Stimulated activated CD4-positive, alpha-beta T cell treated with anti-CD3 and anti-CD28 coated beads, Interleukin-4, amount 100 ng/mL, for 4 hours (primary cell): ENCODE measurements around the gene CHMP6.
A peak's percentile ranks its signal among the peaks of the same experiment; 100 is the strongest.

ENCODE experiments used
- DNase-seq, 2 experiments: peaks; one replicate each; pipeline ENCODE4 v3.0.0-alpha.2; 2020

CHMP6 gene

DNA sequence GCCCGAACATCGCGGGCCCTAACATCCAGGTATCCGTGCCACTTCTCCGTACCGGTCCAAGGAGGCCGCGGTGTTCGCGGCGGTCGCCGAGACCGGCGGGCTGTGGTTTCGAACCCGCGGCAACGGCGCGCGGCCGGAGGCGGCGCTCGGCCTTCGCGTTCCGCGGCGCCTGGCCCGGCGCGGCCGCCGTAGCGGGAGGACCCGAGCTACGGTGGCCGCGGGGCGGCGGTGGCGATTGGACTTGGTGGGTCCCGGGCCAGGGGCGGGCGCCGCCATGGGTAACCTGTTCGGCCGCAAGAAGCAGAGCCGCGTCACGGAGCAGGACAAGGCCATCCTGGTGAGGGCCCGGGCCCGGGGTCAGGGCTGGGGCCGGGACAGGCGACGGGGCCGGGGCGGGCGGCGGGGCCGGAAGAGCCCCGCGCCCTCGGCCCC, at the start of gene CHMP6:
Gene CHMP6, plus strand, starts transcription at position 197 of the 432 bp plus-strand sequence. Its CDS starts 78 bp downstream, at position 275.
- DNase-seq, result peak; percentile 57 to 76

DNA sequence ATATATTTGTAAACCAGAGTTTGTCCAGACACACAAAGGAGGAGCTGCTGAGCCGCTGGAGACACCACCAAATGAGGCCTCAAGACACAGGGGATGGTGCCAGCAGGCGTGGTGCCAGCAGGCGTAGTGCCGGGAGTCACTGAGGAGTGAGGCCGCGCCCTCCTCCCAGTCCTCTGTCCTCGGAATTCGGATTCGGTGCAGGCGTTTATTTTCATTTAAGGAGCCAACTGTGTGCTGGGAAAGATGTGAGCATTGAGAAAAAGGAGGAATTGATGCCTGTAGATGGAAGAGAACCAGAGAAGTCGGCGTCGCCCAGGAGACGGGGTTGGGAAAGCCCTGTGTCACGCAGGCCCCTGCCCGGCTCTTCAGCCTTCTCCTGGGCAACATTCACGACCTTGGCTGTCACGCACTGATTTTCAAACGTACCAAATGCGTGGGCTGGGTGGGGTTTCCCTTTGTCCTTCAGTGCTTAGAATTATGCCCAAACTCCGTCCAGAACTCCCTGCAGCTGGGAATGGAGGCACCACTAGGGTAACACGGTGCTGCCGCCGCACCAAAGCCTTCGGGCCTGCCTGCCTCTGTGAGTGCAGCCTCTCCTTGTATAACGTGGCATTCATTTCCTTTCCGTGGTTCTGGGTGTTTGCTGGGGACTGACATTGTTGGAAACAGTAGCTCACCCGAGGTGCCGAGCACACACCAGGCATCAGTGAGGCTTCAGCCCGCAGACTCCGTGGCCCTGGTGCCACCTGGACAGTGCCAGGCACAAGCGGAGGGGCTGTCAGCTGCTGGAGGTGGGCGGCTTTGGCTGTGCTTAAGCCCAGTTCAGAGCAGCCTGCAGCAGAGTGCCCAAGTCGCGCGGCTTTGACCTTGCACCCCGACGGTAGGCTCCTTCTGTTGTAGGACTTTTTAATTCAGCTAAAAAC, 49.0 kb upstream of the CHMP6 start:
- DNase-seq, result no peak

DNA sequence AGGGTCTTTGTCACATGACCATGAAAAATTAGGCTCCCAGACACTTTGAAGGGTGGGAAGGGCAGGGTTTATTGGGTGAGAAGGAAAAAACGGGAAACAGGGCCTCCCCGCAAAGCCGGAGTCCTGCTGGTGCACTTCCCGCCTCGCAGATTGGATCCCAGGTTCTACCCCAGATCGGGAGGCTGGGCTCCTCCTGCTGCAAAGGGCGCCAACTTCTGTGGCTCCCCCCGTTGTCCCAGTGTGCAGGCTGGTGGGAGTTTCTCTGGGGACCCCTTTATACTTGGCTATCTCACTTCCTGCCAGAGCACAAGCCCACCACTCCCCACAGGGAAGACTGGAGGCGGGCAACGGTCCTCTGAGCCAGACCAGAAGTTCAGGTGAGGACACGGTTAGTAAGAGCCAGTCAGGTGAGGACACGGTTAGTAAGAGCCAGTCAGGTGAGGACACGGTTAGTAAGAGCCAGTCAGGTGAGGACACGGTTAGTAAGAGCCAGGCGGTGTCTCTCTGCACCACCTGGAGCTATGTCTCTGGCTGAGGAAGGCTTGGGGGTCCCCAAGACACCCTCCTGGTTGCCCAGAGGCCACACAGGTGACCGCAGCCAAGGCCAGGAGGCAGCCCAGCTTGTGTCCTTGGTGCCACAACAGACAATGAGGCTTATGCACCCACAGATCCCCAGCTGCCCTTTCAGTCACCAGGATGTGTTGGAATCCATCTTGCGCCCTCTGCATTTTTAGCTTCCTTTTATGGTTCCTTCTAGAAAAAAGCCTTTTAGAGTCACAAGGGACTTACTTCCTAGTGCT, 48.1 kb upstream of the CHMP6 start:
- DNase-seq, result no peak

DNA sequence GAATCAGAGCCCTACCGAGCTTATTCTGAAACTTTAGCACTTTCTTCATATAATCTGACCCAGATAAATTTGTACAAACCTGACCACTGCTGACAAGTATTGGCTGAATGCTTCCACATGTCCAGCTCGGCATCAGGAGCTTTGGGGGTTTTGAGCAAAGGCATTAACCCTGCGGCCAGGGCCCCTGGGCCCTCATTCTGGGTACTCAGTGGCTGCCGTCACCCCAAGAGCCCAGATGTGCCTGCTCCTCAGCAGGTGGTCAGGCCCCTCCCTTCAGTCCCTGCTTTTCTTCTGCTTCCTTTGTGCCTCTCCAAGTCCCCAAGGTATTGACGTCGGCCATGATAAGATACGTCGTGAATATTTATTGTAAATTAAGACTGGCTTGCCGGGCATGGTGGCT, 47.3 kb upstream of the CHMP6 start:
- DNase-seq, result no peak

- DNase-seq, result no peak
Measured at GRCh38 chr17:80945736-80946135, 45.9 kb upstream of the CHMP6 start.

- DNase-seq, result no peak
Measured at GRCh38 chr17:80946449-80946848, 45.2 kb upstream of the CHMP6 start.

- no peak for DNase-seq
Measured at GRCh38 chr17:80947200-80947940, 44.3 kb upstream of the CHMP6 start.

DNA sequence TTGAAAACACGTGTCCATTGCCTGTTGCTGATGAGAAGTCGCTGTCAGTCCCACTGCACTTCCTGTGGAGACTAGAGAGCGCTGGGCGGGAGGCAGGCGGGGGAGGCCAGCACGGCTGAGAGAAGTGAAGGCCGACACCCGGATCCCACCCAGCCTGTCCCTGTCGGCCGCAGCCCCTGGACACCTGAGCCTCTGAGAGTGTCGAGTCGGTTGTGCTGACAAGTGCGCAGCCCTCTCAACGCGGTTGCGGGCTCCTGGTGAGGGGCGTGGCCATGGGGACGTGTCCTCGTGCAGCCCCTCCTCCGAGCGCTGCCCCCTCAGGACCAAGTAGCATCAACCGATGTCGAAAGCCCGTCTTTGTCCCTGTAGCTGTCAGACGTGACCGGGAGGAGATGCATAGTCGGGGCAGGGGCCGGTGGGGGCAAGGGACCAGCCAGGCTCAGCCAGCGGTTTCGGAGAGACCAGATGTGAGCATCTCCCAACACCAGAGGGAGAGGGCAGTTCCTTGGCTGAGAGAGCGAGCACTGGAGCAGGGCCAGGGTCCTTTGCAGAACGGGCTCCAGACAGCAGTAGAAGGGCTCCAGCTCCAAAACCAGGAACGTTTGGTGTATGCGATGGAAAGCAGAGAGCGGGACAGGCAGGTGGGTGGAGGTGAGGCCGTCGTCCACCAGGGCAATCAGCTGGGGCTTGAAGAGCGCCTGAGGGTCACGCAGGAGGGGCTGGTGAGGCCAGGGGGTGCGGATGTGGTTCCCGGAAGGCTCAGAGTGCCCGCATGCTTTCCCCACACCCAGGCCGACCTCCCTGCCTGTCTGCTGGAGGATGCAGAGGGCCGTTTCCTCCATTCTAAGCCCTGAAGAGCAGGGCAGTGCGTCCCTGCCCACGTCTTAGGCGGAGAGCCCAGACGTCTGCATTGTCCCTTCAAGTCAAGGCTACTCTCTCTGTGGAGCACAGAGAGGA, 43.3 kb upstream of the CHMP6 start:
- no peak for DNase-seq

- no peak for DNase-seq
Measured at GRCh38 chr17:80948976-80949450, 42.6 kb upstream of the CHMP6 start.

- DNase-seq, result no peak
Measured at GRCh38 chr17:80949451-80950421, 41.9 kb upstream of the CHMP6 start.

DNA sequence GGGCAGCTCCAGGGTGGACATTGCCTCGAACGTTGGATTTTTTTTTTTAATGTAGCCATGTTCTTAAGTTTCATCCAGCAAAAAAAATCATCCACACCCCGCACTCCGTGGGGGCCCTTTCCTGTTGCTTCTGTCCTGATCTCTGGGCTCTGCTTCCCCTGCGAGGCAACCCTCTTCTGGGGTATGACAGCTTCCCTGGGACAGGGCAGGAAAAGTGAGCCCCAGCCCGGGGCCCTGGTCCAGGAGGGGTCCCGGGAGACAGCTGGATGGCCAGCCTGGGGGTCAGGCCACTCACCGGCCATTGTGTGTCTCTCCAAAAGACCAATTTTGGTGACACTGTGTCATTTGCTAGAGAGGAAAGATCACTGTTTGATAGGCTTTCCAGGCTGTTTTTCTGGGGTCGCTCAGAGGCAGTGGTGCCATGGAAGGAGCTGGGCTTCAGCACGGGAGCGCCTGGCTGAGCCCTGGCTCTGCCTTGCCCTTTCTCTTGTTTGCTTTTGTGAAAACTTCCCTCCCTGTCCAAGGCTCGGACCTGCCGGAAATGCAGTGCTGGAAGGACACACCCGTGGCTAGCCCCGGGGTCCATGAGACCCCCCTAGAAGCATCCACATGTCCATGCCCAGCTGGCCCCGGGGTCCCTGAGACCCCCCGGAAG, 41.0 kb upstream of the CHMP6 start:
- no peak for DNase-seq

GRCh38 chr17:80951121-80952090, 40.2 kb upstream of the CHMP6 start:
- DNase-seq, result no peak

GRCh38 chr17:80952291-80952690, 39.4 kb upstream of the CHMP6 start:
- no peak for DNase-seq

DNA sequence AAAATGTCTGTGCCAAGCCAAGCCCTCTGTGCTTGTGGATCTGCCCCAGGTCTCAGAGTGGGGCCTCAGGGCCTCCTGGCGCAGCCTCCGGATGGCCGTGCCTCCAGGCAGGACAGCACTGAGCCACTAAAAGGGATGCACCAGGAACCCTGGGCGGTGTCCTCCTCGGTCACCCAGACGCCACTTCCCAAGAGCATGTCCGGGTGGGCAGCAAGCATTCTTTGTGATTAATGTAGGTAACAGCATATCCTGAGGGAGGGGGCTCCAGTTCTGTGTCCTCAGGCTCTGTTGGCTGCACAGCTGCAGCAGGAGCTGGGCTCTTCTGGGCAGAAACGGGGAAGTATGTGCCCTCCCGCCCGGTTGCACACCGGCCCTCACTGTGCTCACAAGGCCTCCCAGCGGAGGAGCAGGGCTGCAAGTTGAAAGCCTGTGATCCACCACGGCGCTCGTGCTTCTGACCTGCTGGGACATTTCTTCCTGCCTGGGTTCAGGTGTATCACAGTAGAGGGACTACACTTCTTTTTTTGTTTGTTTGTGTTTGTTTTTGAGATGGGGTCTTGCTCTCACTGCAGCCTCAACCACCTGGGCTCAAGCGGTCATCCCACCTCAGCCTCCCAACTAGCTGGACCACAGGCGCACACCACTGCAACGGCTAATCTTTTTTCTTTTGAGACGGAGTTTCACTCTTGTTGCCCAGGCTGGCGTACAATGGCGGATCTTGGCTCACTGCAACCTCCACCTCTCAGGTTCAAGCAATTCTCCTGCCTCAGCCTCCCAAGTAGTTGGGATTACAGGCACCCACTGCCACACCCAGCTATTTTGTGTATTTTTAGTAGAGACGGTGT, 37.9 kb upstream of the CHMP6 start:
- DNase-seq, result no peak

- no peak for DNase-seq
Measured at GRCh38 chr17:80955078-80955477, 36.6 kb upstream of the CHMP6 start.

DNA sequence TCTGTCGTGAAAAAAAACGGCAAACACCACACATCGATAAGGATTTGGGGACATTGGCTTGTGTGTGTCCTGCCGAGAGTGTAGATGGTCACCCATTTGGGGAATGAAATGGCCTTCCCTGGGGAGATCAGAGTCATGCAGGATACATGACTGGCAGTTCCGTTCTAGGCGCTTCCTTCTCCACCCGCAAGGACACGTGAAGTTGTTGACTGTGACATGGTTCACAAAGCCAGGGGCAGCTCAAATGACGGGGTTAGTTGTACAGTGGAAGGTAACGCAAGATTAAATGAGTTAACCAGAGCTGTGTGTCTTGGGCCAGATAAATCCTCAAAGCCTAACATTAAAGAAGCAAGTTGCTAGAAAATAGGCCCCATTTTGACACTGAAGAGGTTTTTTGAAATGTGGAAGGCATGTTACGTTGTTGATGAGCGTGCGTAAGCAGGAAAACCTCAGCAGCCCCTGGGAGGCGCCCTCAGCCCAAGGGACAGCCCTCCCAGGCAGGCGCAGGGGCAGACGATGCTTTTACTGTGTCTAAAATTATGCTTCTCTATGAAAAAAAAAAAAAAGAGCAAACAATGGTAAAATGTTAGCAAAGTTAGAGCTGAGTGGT, 35.9 kb upstream of the CHMP6 start:
- no peak for DNase-seq
